ENCODE results near the gene OLFM2.

DNA sequence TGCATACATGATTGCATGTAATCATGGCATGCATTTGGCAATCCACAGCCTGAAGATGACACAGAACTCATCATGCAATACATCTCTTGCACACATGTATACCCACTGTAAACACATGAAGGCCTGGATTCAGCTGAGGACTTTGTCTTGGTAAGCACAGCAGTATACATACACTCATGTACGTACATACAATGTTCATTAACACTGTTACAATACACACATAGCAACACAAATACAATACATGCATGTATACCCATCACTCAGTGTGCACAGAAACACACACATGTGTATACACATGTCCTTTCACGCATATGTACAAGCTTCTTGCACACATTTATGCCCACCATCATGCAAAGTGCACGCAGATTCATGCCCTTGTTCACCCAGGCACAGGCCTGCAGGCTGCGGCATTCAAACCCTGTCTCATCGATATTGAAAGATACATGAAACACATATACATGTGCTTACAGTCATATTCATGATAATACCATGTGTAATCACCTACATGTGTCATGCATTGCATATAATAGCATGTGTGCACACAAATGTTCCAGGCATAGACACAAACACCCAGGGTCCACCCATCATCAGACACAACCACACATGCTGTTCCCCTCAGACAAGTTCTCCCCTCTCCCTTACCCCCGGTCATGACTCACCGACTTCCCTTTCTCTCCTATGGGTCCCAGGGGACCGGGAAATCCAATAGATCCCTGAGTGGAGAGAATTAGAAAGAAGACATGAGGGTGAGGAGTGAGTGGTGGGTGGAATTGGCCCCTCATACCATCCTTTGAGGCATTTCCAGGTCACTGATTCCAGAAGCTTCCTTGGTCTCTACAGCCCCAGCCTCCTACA is 45.3 kb upstream of the OLFM2 start:
- no peak for TF ChIP-seq POLR2AphosphoS5 (IDR thresholded peaks at IDR 0.05)
- TF ChIP-seq, protein P1, sequence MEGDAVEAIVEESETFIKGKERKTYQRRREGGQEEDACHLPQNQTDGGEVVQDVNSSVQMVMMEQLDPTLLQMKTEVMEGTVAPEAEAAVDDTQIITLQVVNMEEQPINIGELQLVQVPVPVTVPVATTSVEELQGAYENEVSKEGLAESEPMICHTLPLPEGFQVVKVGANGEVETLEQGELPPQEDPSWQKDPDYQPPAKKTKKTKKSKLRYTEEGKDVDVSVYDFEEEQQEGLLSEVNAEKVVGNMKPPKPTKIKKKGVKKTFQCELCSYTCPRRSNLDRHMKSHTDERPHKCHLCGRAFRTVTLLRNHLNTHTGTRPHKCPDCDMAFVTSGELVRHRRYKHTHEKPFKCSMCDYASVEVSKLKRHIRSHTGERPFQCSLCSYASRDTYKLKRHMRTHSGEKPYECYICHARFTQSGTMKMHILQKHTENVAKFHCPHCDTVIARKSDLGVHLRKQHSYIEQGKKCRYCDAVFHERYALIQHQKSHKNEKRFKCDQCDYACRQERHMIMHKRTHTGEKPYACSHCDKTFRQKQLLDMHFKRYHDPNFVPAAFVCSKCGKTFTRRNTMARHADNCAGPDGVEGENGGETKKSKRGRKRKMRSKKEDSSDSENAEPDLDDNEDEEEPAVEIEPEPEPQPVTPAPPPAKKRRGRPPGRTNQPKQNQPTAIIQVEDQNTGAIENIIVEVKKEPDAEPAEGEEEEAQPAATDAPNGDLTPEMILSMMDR (IDR thresholded peaks at IDR 0.05 in 8 of 11, conservative IDR thresholded peaks at IDR 0.05 in 3 of 11) = no peak

Measured in spleen (tissue), 7 donors.